Measurements from ENCODE around the gene PRICKLE2.

DNA sequence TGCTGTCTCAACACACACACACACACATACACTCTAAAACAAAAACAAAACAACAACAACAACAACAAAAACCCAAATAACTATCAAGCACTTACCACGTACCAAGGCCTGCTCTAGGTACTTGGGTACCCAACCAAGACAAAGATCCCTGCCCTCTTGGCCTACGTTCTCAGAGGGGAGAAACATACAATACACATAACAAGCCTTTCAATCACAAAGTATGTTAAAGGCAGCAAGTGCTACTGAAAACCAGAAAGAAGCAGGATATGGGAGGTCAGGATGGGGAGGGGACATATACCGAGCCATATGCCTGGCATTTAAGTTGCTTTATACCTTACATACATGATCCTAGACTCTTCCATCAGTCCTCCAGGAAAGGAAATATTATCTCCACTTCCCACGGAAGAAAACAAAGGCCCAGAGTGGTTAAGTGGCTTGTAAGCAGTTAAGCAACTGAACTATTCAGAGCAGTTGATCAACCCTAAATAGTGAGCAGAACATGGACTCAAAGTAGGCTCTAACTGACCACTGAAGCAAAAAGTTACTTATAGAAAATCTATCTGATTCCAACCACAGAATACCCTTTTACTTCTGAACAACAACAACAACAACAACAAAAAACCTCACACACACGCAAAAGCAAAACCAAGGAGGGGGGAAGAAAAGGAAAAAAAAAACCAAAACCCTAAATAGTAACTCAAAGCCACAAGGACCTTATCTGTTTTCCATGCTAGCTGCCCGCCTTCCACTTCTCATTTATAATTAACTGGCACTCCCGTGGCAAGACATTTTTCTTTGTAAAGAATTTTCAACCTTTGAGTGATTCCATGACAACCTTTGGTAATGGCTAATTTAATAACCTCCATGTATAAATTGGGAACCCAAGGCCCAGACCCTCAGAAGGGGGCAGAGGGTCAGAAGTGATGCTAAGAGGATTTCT, 21.0 kb downstream of the PRICKLE2 start:
- TF ChIP-seq POLR2A (IDR thresholded peaks at IDR 0.05) = no peak
- TF ChIP-seq, protein P1, sequence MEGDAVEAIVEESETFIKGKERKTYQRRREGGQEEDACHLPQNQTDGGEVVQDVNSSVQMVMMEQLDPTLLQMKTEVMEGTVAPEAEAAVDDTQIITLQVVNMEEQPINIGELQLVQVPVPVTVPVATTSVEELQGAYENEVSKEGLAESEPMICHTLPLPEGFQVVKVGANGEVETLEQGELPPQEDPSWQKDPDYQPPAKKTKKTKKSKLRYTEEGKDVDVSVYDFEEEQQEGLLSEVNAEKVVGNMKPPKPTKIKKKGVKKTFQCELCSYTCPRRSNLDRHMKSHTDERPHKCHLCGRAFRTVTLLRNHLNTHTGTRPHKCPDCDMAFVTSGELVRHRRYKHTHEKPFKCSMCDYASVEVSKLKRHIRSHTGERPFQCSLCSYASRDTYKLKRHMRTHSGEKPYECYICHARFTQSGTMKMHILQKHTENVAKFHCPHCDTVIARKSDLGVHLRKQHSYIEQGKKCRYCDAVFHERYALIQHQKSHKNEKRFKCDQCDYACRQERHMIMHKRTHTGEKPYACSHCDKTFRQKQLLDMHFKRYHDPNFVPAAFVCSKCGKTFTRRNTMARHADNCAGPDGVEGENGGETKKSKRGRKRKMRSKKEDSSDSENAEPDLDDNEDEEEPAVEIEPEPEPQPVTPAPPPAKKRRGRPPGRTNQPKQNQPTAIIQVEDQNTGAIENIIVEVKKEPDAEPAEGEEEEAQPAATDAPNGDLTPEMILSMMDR (IDR thresholded peaks at IDR 0.05) = no peak

Data from body of pancreas (tissue), 4 donors.